GM23338 (cell line): Measurements from ENCODE around the gene IGLL5. TPM values are rescaled to one million over a fixed set of nuclear protein-coding genes. Genes with fewer than 3 reads are reported as not detected.
"Not testable (repeated sequence)": the region's sequence is repeated elsewhere in the genome, so short reads cannot be mapped to it uniquely, and the experiment has no call there.

ENCODE experiments used
- ATAC-seq: fragments of 200-7000 bp; cut with Tn5 transposase; 3 replicates; pipeline ENCODE4 v1.9.1; 2020
- DNase-seq: peaks from one replicate; pipeline ENCODE4 v3.0.0-alpha.2; 2015; ENCODE audit warnings: low spot score
- H2AFZ ChIP-seq: fragments of 200-600 bp; sonication (generic); 2 replicates; pipeline ENCODE4 v1.8.0; 2016; ENCODE audit warnings: antibody characterized with exemption, mild to moderate bottlenecking, moderate library complexity
- H3F3A ChIP-seq: fragments of 200-600 bp; sonication (generic); replicated peaks from 2 replicates; pipeline ENCODE4 v1.8.0; 2017; ENCODE audit warnings: antibody characterized with exemption, mixed run types, low read depth
- H3K27ac ChIP-seq: fragments of 200-600 bp; sonication (generic); 2 replicates; pipeline ENCODE4 v1.6.1; 2016; ENCODE audit warnings: low read depth
- H3K27me3 ChIP-seq: fragments of 200-600 bp; sonication (generic); 2 replicates; pipeline ENCODE4 v1.8.0; 2016; ENCODE audit warnings: mild to moderate bottlenecking, mixed run types, moderate library complexity; ENCODE audit not compliant: insufficient read depth
- H3K36me3 ChIP-seq: fragments of 200-600 bp; sonication (generic); 2 replicates; pipeline ENCODE4 v1.8.0; 2016; ENCODE audit warnings: mild to moderate bottlenecking; ENCODE audit not compliant: insufficient read depth
- H3K4me1 ChIP-seq: fragments of 200-600 bp; sonication (generic); 2 replicates; pipeline ENCODE4 v1.8.0; 2016; ENCODE audit warnings: mild to moderate bottlenecking, moderate library complexity; ENCODE audit not compliant: insufficient read depth
- H3K4me2 ChIP-seq: fragments of 200-600 bp; sonication (generic); 2 replicates; pipeline ENCODE4 v1.7.1; 2017; ENCODE audit warnings: mixed run types
- H3K4me3 ChIP-seq: fragments of 200-600 bp; sonication (generic); 2 replicates; pipeline ENCODE4 v1.6.1; 2016; ENCODE audit warnings: mixed run types
- H3K79me2 ChIP-seq: fragments of 200-600 bp; sonication (generic); replicated peaks from 2 replicates; pipeline ENCODE4 v1.8.0; 2017; ENCODE audit warnings: mild to moderate bottlenecking; ENCODE audit not compliant: insufficient read depth
- H3K9me2 ChIP-seq: fragments of 200-600 bp; sonication (generic); 2 replicates; pipeline ENCODE4 v1.8.0; 2017; ENCODE audit not compliant: insufficient read depth
- H4K20me1 ChIP-seq: fragments of 200-600 bp; sonication (generic); replicated peaks from 2 replicates; pipeline ENCODE4 v1.8.0; 2017; ENCODE audit warnings: mild to moderate bottlenecking; ENCODE audit not compliant: insufficient read depth
- H3K27ac Mint-ChIP-seq: 2 replicates; pipeline ENCODE4 v1.8.0; 2020; ENCODE audit warnings: inconsistent platforms, mild to moderate bottlenecking, moderate library complexity, mixed read lengths
- H3K27me3 Mint-ChIP-seq: 3 replicates; pipeline ENCODE4 v1.8.0; 2022; ENCODE audit warnings: low read depth, mild to moderate bottlenecking, moderate library complexity, mixed read lengths, inconsistent platforms; ENCODE audit not compliant: insufficient read depth, poor library complexity
- H3K36me3 Mint-ChIP-seq: 3 replicates; pipeline ENCODE4 v1.8.0; 2021; ENCODE audit warnings: low read depth, mild to moderate bottlenecking, inconsistent platforms, moderate library complexity, mixed read lengths
- H3K4me1 Mint-ChIP-seq: 3 replicates; pipeline ENCODE4 v1.8.0; 2020; ENCODE audit warnings: mild to moderate bottlenecking, inconsistent platforms, mixed read lengths
- H3K4me3 Mint-ChIP-seq: 3 replicates; pipeline ENCODE4 v1.8.0; 2021; ENCODE audit warnings: moderate library complexity, mild to moderate bottlenecking, inconsistent platforms, mixed read lengths
- H3K9me3 Mint-ChIP-seq: 3 replicates; pipeline ENCODE4 v1.8.0; 2020; ENCODE audit warnings: moderate library complexity, mild to moderate bottlenecking, inconsistent platforms, mixed read lengths
- REST ChIP-seq: IDR thresholded peaks from one replicate; pipeline ENCODE4 v1.6.1; 2018; ENCODE audit warnings: antibody characterized with exemption; ENCODE audit not compliant: unreplicated experiment
- polyA plus RNA-seq: library from polyadenylated mRNA; unstranded; fragments of >200 nt; fragmentation: Nextera tagmentation; extraction: Ambion mirVana; gene quantifications from 2 replicates; pipeline ENCODE4 v1.2.1, GENCODE V29; 2016
- total RNA-seq: library from RNA; depleted of rRNA; stranded (reverse); fragments of >200 nt; shearing (Covaris generic); gene quantifications from 2 replicates; pipeline ENCODE4 v1.2.3, GENCODE V29; 2014
- TF ChIP-seq, protein P1 (sequence below): fragments of 250-450 bp; sonication (Bioruptor Pico); IDR thresholded peaks from 2 replicates; pipeline ENCODE4 v1.5.0; 2020; ENCODE audit warnings: mild to moderate bottlenecking, moderate library complexity

Gene IGLL5
- total and polyA plus RNA-seq, 2 experiments from 2014 or later: not detected

DNA sequence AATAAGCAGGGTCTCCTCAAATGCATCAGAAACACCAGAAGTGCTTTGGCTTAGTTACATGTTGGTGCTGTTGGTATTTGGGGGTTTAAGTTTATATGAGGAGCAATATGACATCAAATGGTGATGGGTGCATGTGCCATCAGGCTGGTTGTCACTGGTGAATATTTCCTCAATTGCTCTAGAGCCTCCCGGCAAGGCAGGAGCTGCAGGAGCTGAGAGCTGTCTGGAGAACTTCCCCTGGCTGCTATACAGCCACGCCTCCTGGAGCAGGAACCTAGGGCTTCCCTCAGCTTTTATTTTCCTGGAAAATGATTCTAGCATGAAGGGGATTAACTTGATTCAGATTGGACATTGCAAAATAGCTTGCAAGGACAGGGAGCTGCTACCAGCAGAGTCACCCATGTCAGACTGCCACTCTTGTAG, 15.8 kb downstream of the IGLL5 start (continued):
- TF ChIP-seq, protein P1, sequence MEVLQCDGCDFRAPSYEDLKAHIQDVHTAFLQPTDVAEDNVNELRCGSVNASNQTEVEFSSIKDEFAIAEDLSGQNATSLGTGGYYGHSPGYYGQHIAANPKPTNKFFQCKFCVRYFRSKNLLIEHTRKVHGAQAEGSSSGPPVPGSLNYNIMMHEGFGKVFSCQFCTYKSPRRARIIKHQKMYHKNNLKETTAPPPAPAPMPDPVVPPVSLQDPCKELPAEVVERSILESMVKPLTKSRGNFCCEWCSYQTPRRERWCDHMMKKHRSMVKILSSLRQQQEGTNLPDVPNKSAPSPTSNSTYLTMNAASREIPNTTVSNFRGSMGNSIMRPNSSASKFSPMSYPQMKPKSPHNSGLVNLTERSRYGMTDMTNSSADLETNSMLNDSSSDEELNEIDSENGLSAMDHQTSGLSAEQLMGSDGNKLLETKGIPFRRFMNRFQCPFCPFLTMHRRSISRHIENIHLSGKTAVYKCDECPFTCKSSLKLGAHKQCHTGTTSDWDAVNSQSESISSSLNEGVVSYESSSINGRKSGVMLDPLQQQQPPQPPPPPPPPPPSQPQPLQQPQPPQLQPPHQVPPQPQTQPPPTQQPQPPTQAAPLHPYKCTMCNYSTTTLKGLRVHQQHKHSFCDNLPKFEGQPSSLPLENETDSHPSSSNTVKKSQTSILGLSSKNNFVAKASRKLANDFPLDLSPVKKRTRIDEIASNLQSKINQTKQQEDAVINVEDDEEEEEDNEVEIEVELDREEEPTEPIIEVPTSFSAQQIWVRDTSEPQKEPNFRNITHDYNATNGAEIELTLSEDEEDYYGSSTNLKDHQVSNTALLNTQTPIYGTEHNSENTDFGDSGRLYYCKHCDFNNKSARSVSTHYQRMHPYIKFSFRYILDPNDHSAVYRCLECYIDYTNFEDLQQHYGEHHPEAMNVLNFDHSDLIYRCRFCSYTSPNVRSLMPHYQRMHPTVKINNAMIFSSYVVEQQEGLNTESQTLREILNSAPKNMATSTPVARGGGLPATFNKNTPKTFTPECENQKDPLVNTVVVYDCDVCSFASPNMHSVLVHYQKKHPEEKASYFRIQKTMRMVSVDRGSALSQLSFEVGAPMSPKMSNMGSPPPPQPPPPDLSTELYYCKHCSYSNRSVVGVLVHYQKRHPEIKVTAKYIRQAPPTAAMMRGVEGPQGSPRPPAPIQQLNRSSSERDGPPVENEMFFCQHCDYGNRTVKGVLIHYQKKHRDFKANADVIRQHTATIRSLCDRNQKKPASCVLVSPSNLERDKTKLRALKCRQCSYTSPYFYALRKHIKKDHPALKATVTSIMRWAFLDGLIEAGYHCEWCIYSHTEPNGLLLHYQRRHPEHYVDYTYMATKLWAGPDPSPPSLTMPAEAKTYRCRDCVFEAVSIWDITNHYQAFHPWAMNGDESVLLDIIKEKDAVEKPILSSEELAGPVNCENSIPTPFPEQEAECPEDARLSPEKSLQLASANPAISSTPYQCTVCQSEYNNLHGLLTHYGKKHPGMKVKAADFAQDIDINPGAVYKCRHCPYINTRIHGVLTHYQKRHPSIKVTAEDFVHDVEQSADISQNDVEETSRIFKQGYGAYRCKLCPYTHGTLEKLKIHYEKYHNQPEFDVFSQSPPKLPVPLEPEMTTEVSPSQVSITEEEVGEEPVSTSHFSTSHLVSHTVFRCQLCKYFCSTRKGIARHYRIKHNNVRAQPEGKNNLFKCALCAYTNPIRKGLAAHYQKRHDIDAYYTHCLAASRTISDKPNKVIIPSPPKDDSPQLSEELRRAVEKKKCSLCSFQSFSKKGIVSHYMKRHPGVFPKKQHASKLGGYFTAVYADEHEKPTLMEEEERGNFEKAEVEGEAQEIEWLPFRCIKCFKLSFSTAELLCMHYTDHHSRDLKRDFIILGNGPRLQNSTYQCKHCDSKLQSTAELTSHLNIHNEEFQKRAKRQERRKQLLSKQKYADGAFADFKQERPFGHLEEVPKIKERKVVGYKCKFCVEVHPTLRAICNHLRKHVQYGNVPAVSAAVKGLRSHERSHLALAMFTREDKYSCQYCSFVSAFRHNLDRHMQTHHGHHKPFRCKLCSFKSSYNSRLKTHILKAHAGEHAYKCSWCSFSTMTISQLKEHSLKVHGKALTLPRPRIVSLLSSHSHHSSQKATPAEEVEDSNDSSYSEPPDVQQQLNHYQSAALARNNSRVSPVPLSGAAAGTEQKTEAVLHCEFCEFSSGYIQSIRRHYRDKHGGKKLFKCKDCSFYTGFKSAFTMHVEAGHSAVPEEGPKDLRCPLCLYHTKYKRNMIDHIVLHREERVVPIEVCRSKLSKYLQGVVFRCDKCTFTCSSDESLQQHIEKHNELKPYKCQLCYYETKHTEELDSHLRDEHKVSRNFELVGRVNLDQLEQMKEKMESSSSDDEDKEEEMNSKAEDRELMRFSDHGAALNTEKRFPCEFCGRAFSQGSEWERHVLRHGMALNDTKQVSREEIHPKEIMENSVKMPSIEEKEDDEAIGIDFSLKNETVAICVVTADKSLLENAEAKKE: no peak
- TF ChIP-seq REST: no peak

DNA sequence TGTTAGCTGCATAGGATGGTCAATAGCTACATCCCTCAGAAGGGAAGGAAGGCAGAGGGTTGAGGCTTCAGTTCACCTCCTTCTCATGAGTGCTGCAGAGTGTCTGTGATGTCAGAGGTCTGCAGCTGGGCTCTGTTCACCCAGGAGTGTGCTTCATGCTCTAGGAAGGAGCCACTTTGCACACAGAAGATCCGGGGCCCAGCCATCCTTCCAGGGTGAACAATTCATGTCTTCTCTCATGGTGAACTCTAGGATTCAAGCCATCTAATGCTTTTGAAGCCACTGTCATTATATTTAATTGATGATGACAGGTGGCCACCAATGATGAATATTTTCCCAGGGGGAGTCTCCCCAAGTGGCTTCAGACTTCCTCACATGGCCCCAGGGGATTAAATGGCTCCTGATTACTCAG, 16.2 kb downstream of the IGLL5 start:
- H3K27ac Mint-ChIP-seq, H3K4me1 Mint-ChIP-seq, H4K20me1 ChIP-seq, H3K36me3 Mint-ChIP-seq, DNase-seq, ATAC-seq, H3K9me3 Mint-ChIP-seq, H3K4me1 ChIP-seq, H3K4me3 ChIP-seq, H3F3A ChIP-seq, H3K27ac ChIP-seq, H3K9me2 ChIP-seq, H2AFZ ChIP-seq, H3K36me3 ChIP-seq, H3K4me3 Mint-ChIP-seq, H3K4me2 ChIP-seq, H3K79me2 ChIP-seq: not testable (repeated sequence)
- H3K27me3 ChIP-seq: peaks cover 69% of the 10 kb centered on the region
- H3K27me3 Mint-ChIP-seq: peaks cover 22% of the 10 kb centered on the region

DNA sequence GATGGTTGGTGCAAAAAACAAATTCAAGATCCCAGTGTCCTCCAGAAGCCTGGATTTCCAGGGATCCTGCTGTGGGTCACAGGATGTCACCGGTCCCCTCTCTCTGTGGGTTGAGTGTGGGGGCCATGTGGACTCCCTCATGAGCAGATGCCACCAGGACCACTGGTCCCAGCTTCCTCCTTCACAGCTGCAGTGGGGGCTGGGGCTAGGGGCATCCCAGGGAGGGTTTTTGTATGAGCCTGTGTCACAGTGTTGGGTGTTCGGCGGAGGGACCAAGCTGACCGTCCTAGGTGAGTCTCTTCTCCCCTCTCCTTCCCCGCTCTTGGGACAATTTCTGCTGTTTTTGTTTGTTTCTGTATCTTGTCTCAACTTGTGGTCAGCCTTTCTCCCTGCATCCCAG, 17.1 kb downstream of the IGLL5 start:
- H3K9me2 ChIP-seq, H3K9me3 Mint-ChIP-seq, H3K79me2 ChIP-seq, ATAC-seq, H3K4me1 ChIP-seq, H3K36me3 ChIP-seq, H3K4me1 Mint-ChIP-seq, H3K27ac Mint-ChIP-seq, H4K20me1 ChIP-seq, DNase-seq, H3K4me2 ChIP-seq, H3K4me3 ChIP-seq, H3K27ac ChIP-seq, H2AFZ ChIP-seq, H3K36me3 Mint-ChIP-seq, H3F3A ChIP-seq, H3K4me3 Mint-ChIP-seq: not testable (repeated sequence)
- peaks cover 27% of the 10 kb centered on the region for H3K27me3 Mint-ChIP-seq
- peaks cover 72% of the 10 kb centered on the region for H3K27me3 ChIP-seq

- DNase-seq, ATAC-seq, H3K4me2 ChIP-seq, H3K79me2 ChIP-seq, H4K20me1 ChIP-seq, H3K4me1 ChIP-seq, H3K36me3 Mint-ChIP-seq, H3K27ac ChIP-seq, H3K4me3 ChIP-seq, H3K9me2 ChIP-seq, H2AFZ ChIP-seq, H3K4me1 Mint-ChIP-seq, H3K4me3 Mint-ChIP-seq, H3K36me3 ChIP-seq, H3K27ac Mint-ChIP-seq, H3K9me3 Mint-ChIP-seq, H3F3A ChIP-seq: not testable (repeated sequence)
- H3K27me3 ChIP-seq: peaks cover 85% of the 10 kb centered on the region
- H3K27me3 Mint-ChIP-seq: peaks cover 35% of the 10 kb centered on the region
Measured at GRCh38 chr22:22906391-22906790, 18.8 kb downstream of the IGLL5 start.
